Measurements from ENCODE around the gene PTGES2. TPM values are rescaled to one million over a fixed set of nuclear protein-coding genes. Genes with fewer than 3 reads are reported as not detected.

The PTGES2 gene
- total and polyA plus RNA-seq, 2 of the 13 experiments (the other 11 are each of a cell fraction or from before 2014, with no cell fraction given): 63.7 to 79.8 TPM

DNA sequence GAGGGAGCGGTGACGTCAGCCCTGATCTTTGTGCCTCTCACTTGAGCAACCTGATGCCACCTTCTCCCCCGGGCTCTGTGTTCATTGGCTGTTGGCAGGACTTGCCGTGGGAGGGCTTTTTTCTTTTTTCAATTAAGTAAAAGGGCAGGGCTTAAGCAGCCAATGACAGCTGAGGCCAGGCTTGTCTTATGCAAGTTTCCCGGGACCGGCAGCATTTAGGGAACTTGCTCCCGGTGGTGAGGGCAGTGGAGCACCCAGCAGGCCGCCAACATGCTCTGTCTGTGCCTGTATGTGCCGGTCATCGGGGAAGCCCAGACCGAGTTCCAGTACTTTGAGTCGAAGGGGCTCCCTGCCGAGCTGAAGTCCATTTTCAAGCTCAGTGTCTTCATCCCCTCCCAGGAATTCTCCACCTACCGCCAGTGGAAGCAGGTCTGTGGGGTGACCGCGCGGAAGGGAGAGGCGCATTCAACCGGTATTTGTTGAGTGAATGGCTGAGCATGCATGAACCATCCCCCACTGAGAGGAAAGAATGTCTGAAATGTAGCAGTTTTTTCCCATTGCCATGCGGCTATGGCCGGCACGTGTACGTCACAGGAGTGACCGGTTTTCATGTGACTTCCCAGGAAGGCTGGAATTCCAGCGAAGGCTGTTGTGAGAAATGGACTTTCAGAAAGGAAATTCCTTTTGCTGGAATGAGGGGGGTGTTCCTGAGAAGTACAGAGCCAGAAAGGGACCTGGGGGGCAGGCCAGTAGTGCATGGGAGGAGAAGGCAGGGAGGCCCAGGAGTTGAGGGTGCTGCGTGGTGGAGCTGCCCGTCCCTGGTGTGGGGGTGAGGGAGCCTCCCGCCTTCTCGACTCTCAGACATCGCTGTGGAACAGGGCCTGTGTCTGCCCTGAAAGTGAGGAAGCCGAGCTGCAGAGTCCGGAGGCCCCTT lies 29.0 kb downstream of the PTGES2 start (continued):
- TF ChIP-seq, protein P1, sequence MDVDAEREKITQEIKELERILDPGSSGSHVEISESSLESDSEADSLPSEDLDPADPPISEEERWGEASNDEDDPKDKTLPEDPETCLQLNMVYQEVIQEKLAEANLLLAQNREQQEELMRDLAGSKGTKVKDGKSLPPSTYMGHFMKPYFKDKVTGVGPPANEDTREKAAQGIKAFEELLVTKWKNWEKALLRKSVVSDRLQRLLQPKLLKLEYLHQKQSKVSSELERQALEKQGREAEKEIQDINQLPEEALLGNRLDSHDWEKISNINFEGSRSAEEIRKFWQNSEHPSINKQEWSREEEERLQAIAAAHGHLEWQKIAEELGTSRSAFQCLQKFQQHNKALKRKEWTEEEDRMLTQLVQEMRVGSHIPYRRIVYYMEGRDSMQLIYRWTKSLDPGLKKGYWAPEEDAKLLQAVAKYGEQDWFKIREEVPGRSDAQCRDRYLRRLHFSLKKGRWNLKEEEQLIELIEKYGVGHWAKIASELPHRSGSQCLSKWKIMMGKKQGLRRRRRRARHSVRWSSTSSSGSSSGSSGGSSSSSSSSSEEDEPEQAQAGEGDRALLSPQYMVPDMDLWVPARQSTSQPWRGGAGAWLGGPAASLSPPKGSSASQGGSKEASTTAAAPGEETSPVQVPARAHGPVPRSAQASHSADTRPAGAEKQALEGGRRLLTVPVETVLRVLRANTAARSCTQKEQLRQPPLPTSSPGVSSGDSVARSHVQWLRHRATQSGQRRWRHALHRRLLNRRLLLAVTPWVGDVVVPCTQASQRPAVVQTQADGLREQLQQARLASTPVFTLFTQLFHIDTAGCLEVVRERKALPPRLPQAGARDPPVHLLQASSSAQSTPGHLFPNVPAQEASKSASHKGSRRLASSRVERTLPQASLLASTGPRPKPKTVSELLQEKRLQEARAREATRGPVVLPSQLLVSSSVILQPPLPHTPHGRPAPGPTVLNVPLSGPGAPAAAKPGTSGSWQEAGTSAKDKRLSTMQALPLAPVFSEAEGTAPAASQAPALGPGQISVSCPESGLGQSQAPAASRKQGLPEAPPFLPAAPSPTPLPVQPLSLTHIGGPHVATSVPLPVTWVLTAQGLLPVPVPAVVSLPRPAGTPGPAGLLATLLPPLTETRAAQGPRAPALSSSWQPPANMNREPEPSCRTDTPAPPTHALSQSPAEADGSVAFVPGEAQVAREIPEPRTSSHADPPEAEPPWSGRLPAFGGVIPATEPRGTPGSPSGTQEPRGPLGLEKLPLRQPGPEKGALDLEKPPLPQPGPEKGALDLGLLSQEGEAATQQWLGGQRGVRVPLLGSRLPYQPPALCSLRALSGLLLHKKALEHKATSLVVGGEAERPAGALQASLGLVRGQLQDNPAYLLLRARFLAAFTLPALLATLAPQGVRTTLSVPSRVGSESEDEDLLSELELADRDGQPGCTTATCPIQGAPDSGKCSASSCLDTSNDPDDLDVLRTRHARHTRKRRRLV (CRISPR knock-in tag; IDR thresholded peaks at IDR 0.05): no peak
- TF ChIP-seq, protein P2, sequence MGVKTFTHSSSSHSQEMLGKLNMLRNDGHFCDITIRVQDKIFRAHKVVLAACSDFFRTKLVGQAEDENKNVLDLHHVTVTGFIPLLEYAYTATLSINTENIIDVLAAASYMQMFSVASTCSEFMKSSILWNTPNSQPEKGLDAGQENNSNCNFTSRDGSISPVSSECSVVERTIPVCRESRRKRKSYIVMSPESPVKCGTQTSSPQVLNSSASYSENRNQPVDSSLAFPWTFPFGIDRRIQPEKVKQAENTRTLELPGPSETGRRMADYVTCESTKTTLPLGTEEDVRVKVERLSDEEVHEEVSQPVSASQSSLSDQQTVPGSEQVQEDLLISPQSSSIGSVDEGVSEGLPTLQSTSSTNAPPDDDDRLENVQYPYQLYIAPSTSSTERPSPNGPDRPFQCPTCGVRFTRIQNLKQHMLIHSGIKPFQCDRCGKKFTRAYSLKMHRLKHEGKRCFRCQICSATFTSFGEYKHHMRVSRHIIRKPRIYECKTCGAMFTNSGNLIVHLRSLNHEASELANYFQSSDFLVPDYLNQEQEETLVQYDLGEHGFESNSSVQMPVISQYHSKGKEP (CRISPR knock-in tag; IDR thresholded peaks at IDR 0.05): no peak
- TF ChIP-seq, protein P3, sequence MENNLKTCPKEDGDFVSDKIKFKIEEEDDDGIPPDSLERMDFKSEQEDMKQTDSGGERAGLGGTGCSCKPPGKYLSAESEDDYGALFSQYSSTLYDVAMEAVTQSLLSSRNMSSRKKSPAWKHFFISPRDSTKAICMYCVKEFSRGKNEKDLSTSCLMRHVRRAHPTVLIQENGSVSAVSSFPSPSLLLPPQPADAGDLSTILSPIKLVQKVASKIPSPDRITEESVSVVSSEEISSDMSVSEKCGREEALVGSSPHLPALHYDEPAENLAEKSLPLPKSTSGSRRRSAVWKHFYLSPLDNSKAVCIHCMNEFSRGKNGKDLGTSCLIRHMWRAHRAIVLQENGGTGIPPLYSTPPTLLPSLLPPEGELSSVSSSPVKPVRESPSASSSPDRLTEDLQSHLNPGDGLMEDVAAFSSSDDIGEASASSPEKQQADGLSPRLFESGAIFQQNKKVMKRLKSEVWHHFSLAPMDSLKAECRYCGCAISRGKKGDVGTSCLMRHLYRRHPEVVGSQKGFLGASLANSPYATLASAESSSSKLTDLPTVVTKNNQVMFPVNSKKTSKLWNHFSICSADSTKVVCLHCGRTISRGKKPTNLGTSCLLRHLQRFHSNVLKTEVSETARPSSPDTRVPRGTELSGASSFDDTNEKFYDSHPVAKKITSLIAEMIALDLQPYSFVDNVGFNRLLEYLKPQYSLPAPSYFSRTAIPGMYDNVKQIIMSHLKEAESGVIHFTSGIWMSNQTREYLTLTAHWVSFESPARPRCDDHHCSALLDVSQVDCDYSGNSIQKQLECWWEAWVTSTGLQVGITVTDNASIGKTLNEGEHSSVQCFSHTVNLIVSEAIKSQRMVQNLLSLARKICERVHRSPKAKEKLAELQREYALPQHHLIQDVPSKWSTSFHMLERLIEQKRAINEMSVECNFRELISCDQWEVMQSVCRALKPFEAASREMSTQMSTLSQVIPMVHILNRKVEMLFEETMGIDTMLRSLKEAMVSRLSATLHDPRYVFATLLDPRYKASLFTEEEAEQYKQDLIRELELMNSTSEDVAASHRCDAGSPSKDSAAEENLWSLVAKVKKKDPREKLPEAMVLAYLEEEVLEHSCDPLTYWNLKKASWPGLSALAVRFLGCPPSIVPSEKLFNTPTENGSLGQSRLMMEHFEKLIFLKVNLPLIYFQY (CRISPR knock-in tag; IDR thresholded peaks at IDR 0.05; ENCODE audit: borderline replicate concordance): no peak
- TF ChIP-seq, protein P4, sequence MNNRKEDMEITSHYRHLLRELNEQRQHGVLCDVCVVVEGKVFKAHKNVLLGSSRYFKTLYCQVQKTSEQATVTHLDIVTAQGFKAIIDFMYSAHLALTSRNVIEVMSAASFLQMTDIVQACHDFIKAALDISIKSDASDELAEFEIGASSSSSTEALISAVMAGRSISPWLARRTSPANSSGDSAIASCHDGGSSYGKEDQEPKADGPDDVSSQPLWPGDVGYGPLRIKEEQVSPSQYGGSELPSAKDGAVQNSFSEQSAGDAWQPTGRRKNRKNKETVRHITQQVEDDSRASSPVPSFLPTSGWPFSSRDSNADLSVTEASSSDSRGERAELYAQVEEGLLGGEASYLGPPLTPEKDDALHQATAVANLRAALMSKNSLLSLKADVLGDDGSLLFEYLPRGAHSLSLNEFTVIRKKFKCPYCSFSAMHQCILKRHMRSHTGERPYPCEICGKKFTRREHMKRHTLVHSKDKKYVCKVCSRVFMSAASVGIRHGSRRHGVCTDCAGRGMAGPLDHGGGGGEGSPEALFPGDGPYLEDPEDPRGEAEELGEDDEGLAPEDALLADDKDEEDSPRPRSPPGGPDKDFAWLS (CRISPR knock-in tag; IDR thresholded peaks at IDR 0.05; ENCODE audit: borderline replicate concordance): no peak
- TF ChIP-seq CHD4 (IDR thresholded peaks at IDR 0.05; ENCODE audit: borderline replicate concordance, low read length): no peak
- no peak for TF ChIP-seq SMYD3 (CRISPR knock-in tag; IDR thresholded peaks at IDR 0.05)
- 0 out of 2 replicates have a peak, but pooled peaks have one; percentile 50 for TF ChIP-seq ZNF501 (CRISPR knock-in tag; IDR thresholded peaks at IDR 0.05)
- no peak for TF ChIP-seq RORA (CRISPR knock-in tag; IDR thresholded peaks at IDR 0.05)
- peak; percentile 61; the same call in 1 of the 2 replicates for TF ChIP-seq RXRB (CRISPR knock-in tag; IDR thresholded peaks at IDR 0.05; ENCODE audit: borderline replicate concordance)
